Femur (tissue), 1 donor: ENCODE results near the gene SLC8B1.
A peak's percentile ranks its signal among the peaks of the same experiment; 100 is the strongest.

Experiments used
- DNase-seq: peaks from one replicate; pipeline ENCODE4 v3.0.0-alpha.2; 2017

SLC8B1 gene

GRCh38 chr12:113292091-113292490, 42.8 kb downstream of the SLC8B1 start:
- DNase-seq: no peak

GRCh38 chr12:113291586-113291985, 43.3 kb downstream of the SLC8B1 start:
- no peak for DNase-seq

GRCh38 chr12:113290506-113290905, 44.4 kb downstream of the SLC8B1 start:
- DNase-seq: no peak

- DNase-seq: no peak
Measured at GRCh38 chr12:113289361-113289760, 45.5 kb downstream of the SLC8B1 start.

- DNase-seq: no peak
Measured at GRCh38 chr12:113287899-113288282, 47.0 kb downstream of the SLC8B1 start.

- no peak for DNase-seq
Measured at GRCh38 chr12:113287146-113287898, 47.6 kb downstream of the SLC8B1 start.

- DNase-seq: no peak
Measured at GRCh38 chr12:113286712-113287111, 48.2 kb downstream of the SLC8B1 start.

- no peak for DNase-seq
Measured at GRCh38 chr12:113285679-113286610, 49.0 kb downstream of the SLC8B1 start.

- no peak for DNase-seq
Measured at GRCh38 chr12:113284751-113285150, 50.2 kb downstream of the SLC8B1 start.

- no peak for DNase-seq
Measured at GRCh38 chr12:113278633-113279032, 56.3 kb downstream of the SLC8B1 start.

- DNase-seq: no peak
Measured at GRCh38 chr12:113278141-113278540, 56.8 kb downstream of the SLC8B1 start.

- DNase-seq: no peak
Measured at GRCh38 chr12:113277511-113277910, 57.4 kb downstream of the SLC8B1 start.

GRCh38 chr12:113276946-113277500, 57.9 kb downstream of the SLC8B1 start:
- DNase-seq: no peak

GRCh38 chr12:113276306-113276705, 58.6 kb downstream of the SLC8B1 start:
- DNase-seq: no peak

- DNase-seq: no peak
Measured at GRCh38 chr12:113274848-113275247, 60.1 kb downstream of the SLC8B1 start.

- DNase-seq: no peak
Measured at GRCh38 chr12:113273053-113273725, 61.7 kb downstream of the SLC8B1 start.

GRCh38 chr12:113271853-113272561, 62.9 kb downstream of the SLC8B1 start:
- peak; percentile 63 for DNase-seq

- no peak for DNase-seq
Measured at GRCh38 chr12:113271466-113271852, 63.5 kb downstream of the SLC8B1 start.

- DNase-seq: no peak
Measured at GRCh38 chr12:113270709-113271009, 64.2 kb downstream of the SLC8B1 start.

GRCh38 chr12:113269257-113269943, 65.5 kb downstream of the SLC8B1 start:
- no peak for DNase-seq

GRCh38 chr12:113268621-113269020, 66.3 kb downstream of the SLC8B1 start:
- DNase-seq: no peak

GRCh38 chr12:113268136-113268535, 66.8 kb downstream of the SLC8B1 start:
- no peak for DNase-seq
